HFFc6 (cell line): Measurements from ENCODE around the gene ATP4A. TPM values are rescaled to one million over a fixed set of nuclear protein-coding genes. Genes with fewer than 3 reads are reported as not detected.

Experiments
- DNase-seq: peaks from one replicate; pipeline ENCODE4 v3.0.0-alpha.2; 2018
- H3K27ac Mint-ChIP-seq: 2 replicates; pipeline ENCODE4 v1.8.0; 2020; ENCODE audit warnings: mild to moderate bottlenecking, mixed read lengths
- H3K27me3 Mint-ChIP-seq: 2 replicates; pipeline ENCODE4 v1.8.0; 2021; ENCODE audit warnings: mild to moderate bottlenecking, moderate library complexity, mixed read lengths; ENCODE audit not compliant: insufficient read depth
- H3K36me3 Mint-ChIP-seq: 2 replicates; pipeline ENCODE4 v1.8.0; 2021; ENCODE audit warnings: low read depth, mixed read lengths
- H3K4me1 Mint-ChIP-seq: 2 replicates; pipeline ENCODE4 v1.8.0; 2020; ENCODE audit warnings: low read depth, mixed read lengths
- H3K4me3 Mint-ChIP-seq: 2 replicates; pipeline ENCODE4 v1.8.0; 2020; ENCODE audit warnings: mild to moderate bottlenecking, moderate library complexity, mixed read lengths
- H3K9me3 Mint-ChIP-seq: 2 replicates; pipeline ENCODE4 v1.8.0; 2020; ENCODE audit warnings: mild to moderate bottlenecking, mixed read lengths
- total RNA-seq, 6 experiments: library from RNA; stranded (reverse); fragmentation: NEBNext Ultra II Directional; extraction: Animal tissue kit (Norgen Biotek cat#: 25700); gene quantifications; 2 replicates in 1 of 6; 3 replicates in 5 of 6; pipeline ENCODE4 v1.2.3, GENCODE V29; 2021
- TF ChIP-seq, protein P1 (sequence below): fragments of 200-600 bp; sonication (generic); IDR thresholded peaks from 2 replicates; pipeline ENCODE4 v1.5.0; 2021; ENCODE audit warnings: antibody characterized with exemption, mild to moderate bottlenecking

The ATP4A gene
- total RNA-seq, 6 experiments from 2014 or later, result not detected

DNA sequence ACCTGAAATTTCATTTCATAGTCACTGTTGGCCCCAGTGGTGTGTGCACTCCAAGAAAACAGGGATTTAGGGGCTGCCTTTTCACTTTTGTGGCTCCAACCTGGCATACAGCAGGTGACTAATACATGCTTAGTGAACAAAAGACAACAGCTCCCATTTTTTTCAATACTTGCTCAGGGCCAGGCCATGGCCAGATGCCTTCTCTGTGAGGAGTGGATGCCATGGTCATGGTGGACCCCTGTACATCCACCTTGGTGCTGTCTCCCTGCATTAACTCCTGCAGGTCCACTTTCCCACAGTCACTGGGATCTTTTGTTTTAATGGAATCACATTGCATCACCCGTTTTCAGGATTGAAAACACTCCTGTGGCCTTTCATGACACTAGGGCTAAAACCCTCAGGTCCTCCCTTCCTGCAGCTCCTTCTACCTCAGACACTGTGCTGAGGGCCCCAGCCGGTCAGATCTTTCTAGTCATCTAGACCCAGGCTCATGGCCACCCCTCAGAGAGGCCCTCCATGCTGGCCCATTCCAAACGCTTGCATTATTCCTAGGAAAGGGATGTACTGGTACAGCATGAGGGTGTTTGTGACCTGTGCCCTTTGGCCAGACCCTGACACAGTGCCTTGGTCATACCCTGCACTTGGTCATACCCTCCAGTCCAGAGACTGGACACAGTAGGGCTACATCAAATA lies 19.2 kb downstream of the ATP4A start:
- peak overlapping the region; percentile 85 for H3K27ac Mint-ChIP-seq
- peak overlapping the region; percentile 97 for H3K4me3 Mint-ChIP-seq
- TF ChIP-seq, protein P1, sequence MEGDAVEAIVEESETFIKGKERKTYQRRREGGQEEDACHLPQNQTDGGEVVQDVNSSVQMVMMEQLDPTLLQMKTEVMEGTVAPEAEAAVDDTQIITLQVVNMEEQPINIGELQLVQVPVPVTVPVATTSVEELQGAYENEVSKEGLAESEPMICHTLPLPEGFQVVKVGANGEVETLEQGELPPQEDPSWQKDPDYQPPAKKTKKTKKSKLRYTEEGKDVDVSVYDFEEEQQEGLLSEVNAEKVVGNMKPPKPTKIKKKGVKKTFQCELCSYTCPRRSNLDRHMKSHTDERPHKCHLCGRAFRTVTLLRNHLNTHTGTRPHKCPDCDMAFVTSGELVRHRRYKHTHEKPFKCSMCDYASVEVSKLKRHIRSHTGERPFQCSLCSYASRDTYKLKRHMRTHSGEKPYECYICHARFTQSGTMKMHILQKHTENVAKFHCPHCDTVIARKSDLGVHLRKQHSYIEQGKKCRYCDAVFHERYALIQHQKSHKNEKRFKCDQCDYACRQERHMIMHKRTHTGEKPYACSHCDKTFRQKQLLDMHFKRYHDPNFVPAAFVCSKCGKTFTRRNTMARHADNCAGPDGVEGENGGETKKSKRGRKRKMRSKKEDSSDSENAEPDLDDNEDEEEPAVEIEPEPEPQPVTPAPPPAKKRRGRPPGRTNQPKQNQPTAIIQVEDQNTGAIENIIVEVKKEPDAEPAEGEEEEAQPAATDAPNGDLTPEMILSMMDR, result no peak
- peaks cover 2% of the 10 kb centered on the region for H3K27me3 Mint-ChIP-seq
- peaks cover 22% of the 10 kb centered on the region for H3K4me1 Mint-ChIP-seq
- no peaks in the 10 kb centered on the region for H3K9me3 Mint-ChIP-seq
- no peak for DNase-seq
- peaks cover 12% of the 10 kb centered on the region; the same call in 1 of the 2 replicates for H3K36me3 Mint-ChIP-seq

DNA sequence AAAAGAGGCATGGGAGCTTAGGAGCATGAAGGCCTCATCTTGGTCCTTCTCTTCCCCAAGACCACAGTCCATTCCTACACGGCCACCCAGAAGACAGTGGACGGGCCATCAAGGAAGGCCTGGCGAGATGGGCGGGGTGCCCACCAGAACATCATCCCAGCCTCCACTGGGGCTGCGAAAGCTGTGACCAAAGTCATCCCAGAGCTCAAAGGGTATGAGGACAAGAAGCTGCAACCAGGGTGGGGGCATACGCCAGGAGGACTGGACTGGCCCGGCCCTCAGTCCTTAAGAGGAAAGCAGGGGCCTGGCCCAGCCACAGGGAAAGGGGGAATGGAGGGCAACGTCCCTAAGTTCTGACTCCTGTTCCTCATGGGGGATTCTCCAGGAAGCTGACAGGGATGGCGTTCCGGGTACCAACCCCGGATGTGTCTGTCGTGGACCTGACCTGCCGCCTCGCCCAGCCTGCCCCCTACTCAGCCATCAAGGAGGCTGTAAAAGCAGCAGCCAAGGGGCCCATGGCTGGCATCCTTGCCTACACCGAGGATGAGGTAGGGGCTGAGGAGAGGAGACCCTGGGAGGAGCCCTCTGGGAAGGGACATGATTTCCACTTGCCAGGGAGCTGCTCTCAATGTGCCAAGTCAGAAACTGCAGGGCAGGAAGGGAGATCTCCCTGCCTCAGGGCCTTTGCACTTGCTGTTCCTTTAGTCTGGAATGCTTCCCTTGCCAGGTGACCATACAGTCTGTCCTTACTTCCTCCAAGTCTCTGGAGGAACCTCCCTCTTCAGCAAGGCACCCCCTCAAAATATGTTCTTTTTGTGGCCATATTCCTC lies 20.0 kb downstream of the ATP4A start:
- Mint-ChIP-seq H3K36me3 (peaks cover 12% of the 10 kb centered on the region; the same call in 1 of the 2 replicates), H3K9me3 (no peaks in the 10 kb centered on the region), H3K4me3 (no peak overlapping the region), H3K27me3 (peaks cover 2% of the 10 kb centered on the region), H3K27ac (no peak overlapping the region), H3K4me1 (peaks cover 22% of the 10 kb centered on the region)
- TF ChIP-seq, protein P1, result no peak
- no peak for DNase-seq

DNA sequence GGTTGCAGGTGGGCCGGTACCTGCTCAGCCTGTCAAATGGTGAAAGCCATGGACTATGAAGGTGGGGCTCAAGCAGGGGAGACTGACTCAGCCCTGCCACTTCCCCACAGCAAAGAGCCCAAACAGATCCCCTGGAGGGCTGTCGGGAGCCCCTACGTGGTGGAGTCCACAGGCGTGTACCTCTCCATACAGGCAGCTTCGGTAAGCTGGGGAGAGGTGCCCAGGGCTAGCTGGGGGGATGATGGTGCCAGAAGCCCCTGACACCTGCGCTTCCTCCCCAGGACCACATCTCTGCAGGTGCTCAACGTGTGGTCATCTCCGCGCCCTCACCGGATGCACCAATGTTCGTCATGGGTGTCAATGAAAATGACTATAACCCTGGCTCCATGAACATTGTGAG lies 21.2 kb downstream of the ATP4A start:
- TF ChIP-seq, protein P1, result no peak

DNA sequence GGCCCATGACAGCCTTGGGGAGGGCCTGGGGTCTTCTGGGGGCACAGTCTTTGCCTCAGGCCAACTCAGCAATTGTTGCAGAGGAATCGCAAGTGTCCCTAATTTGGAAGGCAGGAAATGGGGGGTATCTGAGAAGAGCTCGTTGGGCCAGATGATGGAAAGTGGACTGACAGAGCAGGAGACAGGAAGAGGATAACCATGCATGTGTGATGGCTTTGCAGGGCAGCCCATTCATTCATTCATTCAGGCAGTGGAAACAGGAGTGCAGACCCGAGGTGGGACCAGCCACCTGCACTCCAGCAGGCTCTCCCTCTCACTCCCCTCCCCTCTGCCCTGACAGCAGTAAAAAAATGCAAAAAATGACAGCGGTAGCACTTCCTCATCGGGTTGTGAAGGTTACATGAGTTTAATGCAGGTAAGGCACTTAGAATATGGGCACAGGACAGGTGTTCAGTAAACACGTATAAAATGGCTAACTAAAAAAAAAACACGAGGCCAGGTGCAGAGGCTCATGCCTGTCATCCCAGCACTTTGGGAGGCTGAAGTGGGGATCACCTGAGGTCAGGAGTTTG lies 23.0 kb downstream of the ATP4A start:
- Mint-ChIP-seq H3K36me3 (peaks cover 6% of the 10 kb centered on the region; the same call in 1 of the 2 replicates), H3K4me3 (no peak overlapping the region), H3K4me1 (peaks cover 8% of the 10 kb centered on the region), H3K27ac (no peak overlapping the region), H3K9me3 (no peaks in the 10 kb centered on the region), H3K27me3 (peaks cover 2% of the 10 kb centered on the region)
- DNase-seq, result no peak
- TF ChIP-seq, protein P1, result no peak

More for the DNA sequence above, 21.2 kb downstream of the ATP4A start:
- Mint-ChIP-seq H3K27ac (no peak overlapping the region), H3K36me3 (peaks cover 10% of the 10 kb centered on the region; the same call in 1 of the 2 replicates), H3K4me1 (peaks cover 20% of the 10 kb centered on the region), H3K27me3 (peaks cover 2% of the 10 kb centered on the region), H3K9me3 (no peaks in the 10 kb centered on the region), H3K4me3 (no peak overlapping the region)
- no peak for DNase-seq

DNA sequence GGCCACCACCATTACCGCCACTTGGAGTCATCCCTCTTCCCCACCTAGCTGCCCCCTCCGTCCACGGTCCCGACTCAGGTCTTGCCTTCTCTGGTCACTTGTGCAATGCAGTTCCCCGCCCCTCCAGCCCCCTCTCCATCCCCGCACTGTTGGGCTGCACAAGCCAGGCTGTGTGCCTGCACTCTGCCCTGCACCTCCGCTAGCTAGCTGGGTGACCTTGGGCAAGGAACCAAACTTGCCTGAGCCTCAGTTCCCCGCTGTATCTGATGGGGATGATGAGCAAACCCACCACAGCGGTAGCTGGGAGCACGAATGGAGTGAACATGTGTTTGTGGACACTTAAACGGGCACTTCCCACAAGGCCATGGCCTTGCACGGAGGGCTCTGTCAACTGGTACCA lies 23.6 kb downstream of the ATP4A start:
- Mint-ChIP-seq H3K27me3 (peaks cover 3% of the 10 kb centered on the region), H3K4me3 (no peak overlapping the region), H3K9me3 (no peaks in the 10 kb centered on the region), H3K36me3 (peaks cover 6% of the 10 kb centered on the region; the same call in 1 of the 2 replicates), H3K4me1 (peaks cover 8% of the 10 kb centered on the region), H3K27ac (no peak overlapping the region)
- TF ChIP-seq, protein P1, result no peak
- DNase-seq, result no peak
